GM21825 (cell line): ENCODE data around the gene EFCAB9.
A peak's percentile ranks its signal among the peaks of the same experiment; 100 is the strongest.

Source experiments
- ATAC-seq: cut with Tn5 transposase; IDR thresholded peaks from one replicate; pipeline ENCODE4 v1.9.1; 2021; ENCODE audit warnings: mild to moderate bottlenecking, moderate library complexity; ENCODE audit not compliant: unreplicated experiment

Gene EFCAB9

DNA sequence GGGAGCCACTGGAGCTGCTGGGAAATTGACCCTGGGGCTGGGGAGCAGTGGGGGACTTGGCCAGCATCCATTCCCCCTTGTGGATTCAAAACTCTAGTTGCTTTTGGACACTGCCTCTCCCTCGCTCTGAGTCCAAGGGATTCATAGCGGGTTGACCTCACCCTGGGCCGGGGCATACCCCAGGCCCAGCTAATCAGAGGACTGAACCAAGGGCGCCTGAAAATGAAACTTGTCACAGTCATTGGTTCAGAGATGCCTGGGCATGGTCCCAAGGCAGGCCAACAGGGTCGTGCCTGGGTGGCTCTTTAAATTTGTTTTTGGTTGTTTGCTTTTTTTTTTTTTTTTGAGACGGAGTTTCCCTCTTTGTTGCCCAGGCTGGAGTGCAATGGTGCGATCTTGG, 28.5 kb upstream of the EFCAB9 start:
- no peak for ATAC-seq

DNA sequence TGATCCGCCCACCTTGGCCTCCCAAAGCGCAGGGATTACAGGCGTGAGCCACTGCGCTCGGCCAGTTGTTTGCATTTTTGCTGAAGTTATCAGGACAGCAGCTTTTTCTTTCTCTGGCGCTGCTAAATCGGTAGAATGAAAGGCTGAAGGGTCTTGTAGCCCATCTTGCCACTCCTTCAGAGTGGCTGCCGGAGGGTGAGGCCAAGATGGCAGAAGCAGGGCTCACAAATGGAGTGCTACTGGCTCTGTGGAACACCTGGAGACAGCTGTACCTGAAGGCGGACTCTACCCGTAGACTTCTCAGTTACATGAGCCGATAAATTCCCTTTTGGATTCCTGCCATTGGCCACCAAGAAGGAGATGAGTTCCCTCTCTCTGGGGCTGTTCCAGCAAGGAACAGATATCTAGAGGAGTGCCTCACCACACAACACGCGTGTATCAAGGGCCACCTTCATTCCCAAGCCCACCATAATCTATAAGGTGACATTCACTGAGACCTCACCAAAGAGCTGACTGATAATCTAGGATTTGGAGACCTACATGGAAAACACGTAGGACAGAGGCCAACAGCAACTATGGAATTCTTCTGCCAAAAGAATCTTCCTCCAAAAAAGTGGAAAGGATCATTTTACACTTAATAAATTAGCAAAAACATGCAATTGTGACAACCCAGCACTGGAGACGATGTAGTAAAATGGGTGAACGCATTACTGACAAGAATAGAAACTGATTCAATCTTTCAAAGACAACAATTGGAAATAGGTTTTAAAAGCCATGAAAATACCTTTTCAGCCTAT, 27.7 kb upstream of the EFCAB9 start:
- no peak for ATAC-seq

DNA sequence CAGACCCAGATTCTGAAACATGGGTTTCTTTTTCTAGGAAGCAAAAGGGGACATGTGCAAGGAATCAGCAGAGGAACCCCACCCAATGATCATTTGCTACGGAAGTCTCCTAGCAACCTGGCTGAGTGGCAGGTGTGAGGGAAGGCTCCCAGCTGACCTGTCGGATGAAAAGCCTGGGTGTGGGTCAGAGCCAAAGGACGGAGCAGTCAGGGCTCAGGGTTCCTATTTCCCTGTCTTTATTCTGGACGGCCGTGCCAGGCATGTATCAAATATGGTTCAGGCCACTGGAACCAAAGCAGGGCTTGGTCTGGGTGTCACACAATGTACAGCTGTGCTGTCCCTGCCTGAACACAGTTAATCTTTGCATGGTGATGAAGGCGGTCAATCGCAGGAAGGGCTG, 26.1 kb upstream of the EFCAB9 start:
- ATAC-seq = no peak

DNA sequence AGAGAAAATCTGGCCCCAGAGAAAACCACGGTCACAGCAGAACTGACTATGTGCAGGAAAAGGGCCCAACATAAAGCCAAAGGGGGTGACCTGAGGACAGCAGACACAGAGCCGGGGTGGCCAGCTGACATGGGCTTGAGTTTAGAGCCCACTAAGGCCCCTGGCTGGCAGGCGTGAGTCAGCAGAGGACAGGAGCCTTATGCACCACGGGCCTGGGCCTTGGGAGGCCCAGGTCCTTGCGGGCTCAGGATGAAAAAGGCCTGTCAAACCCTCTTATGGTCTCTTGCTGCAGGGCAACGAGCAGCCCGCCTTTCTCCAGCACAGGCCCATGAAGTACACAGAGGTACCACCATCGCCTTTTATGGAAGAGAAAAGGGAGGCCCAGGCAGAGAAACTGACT, 25.7 kb upstream of the EFCAB9 start:
- no peak for ATAC-seq

DNA sequence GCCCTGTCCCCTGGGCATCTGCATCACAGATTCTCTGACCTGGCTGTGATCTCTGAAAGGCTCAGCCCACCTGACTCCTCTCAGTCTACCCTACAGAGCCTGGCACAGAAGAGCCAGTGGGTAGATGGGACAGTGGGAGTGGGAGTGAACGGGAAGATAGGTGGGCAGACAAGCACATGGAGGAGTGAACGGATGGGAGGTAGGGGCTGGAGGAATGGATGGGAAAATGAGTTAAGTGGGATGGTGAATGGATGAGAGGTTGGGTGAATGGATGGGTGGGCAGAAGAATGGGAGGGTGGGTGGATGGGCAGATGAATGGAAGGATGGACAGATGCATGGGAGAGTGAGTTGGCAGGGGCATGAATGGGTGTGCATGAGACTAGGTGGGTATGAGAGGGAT, 24.8 kb upstream of the EFCAB9 start:
- ATAC-seq = no peak

DNA sequence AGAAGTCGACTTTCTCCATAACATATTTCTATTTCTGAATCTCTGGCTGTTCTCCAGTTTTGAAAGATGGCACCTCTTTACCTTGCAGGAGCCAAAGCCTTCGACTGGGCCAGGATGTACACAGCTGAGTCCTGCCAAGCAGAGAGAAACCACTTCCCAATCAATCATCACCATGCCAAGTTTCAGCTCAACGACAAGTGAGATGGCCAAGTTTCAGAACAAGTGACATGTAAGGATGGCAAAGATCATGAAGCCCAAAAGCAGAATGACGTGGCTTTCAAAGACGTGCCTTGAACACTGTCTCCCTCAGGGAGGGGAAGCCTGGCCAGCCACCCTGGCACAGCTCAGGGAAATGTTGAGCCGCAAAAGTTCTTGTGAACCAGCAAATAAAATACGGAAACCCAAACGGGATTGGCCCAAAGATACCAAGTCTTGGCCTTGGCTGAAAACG, 23.7 kb upstream of the EFCAB9 start:
- no peak for ATAC-seq

DNA sequence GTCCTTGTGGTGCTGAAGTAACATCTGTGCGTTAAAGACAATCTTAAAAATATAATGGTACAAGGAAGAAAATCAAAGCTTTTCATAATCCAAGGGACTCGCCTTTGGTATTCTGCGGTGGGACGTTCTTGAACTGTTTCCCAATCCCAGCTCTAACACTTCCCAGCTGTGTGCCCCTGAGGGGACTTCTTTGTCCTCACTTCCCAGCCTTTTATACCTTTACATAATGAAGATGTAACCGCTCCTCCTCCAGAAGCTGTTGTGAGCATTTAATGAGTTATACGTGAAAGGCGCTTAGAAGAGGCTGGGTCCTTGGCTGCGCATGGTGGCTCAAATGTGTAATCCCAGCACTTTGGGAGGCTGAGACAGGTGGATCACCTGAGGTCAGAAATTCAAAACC, 22.9 kb upstream of the EFCAB9 start:
- no peak for ATAC-seq

DNA sequence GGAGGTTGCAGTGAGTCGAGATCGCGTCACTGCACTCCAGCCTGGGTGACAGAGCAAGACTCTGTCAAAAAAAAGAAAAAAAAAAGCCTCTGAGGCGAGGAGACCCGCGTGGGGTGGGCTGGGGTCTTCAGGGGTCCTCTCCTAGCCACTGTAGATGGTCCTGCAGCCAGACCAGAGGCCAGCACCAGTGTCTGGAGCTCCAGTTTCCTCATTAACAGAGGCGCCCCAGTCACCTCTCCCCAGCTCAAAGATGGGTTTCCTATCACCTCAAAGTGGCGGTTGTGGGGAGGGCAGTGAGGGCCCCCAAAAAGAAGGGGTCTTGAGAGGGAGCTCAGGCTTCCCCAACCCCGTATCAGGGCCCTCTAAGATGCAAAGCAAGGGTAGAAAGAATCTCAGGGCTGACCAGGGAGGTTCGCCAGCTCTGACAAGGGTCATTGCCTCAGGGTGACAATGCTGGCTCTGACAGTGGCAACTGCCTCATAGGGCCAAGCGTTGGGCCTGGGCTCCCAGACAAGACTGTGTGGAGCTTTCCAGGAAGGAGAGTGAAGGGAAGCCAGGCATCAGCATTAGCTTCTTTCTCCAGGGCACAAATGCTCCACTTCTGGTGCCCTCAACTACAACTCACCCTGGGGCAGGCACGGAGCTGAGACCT, 20.9 kb upstream of the EFCAB9 start:
- ATAC-seq = no peak

DNA sequence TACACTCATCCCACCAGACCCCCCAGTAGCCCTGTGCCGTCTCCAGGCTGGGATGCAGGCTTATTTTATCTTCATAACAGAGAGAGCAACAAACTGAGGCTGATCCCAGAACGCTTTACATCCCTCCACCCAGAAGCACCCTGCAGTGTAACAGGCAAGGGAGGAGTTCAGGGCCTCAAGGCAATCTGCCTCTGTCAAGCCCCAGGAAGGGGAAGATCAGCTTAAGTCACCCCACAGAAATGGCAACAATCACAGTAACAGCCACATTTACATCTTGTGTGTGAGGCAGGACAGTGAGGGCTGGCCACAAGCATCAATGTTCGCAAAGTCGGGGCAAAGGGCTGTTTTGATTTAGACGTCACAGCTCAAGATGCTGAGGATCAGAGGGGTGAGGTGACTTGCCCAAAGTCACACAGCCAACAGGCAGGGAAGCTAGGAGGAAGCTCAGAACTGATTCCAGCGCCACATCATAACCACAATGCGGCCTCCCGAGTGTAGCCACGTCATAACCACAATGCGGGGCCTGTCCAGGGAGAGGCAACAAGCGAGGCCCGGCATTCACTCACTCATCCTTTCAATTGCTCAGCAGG, 20.3 kb upstream of the EFCAB9 start:
- no peak for ATAC-seq

DNA sequence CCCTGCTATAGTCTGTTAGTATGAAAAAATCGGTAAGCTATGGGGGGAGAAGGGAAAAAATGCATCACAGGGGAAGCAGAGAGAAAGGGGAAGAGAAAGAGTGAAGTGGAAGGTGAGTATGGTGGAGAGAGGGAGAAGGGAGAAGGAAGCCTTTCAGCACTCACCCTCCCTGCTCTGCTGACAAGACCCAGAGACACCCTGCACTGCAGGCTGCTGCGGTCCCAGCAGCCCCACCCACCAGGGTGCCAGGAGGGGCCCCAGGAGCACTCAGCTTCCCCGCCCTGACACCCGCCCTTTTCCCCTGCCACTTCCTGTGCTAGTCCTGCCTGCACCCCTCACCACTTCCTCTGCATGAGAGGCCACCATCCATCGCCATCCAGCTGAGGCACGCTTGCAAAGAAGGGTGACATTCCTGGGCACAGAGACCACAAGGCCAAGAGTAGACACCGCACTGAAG, 18.7 kb upstream of the EFCAB9 start:
- ATAC-seq = peak; percentile 44

DNA sequence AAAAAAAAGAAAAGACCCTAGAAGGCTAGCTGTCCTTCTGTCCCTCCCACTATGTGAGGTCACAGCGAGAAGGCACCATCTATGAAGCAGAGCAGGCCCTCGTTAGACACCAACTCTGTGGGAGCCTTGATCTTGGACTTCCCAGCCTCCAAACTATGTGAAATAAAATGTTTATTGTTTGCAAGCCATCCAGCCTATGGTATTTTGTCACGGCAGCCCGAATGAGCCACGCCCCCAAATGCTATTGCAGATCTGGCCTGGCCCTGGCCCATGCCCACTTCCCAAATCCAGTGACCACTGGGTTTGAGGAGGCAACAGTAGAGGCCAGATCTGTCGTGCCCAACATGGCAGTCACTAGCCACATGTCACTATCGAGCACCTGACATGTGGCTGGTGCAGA, 16.8 kb upstream of the EFCAB9 start:
- ATAC-seq = no peak

DNA sequence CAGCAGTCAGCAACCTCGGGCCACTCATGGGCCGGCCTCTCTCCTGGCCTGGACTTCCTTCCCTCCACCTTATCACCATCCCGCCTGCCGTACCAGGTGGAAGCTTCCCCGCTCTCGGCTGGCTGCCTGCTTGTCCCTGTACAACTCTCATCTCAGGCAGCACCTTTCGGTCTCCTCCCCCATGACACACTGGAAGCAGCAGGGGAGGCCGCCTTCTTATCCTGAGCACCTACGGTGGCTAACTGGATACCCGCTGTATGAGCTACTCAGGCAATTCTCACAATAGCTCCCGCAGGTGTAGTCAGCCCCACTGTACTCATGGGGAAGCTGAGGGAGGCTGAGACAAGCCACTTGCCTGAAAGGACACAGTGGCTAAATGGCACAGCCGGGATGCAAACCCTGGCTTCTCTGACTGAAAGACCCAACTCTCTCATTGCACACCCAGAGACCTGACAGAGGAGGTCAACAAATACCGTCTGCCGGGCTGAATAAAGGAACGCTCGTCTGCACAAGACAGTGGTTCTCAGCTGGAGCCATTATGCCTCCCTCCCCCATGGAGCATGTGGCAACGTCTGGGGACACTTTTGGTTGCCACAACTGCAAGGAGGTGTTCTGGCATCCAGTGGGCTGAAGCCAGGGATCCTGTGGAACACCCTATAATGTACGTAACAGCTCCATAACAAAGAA, 15.5 kb upstream of the EFCAB9 start:
- ATAC-seq = no peak

DNA sequence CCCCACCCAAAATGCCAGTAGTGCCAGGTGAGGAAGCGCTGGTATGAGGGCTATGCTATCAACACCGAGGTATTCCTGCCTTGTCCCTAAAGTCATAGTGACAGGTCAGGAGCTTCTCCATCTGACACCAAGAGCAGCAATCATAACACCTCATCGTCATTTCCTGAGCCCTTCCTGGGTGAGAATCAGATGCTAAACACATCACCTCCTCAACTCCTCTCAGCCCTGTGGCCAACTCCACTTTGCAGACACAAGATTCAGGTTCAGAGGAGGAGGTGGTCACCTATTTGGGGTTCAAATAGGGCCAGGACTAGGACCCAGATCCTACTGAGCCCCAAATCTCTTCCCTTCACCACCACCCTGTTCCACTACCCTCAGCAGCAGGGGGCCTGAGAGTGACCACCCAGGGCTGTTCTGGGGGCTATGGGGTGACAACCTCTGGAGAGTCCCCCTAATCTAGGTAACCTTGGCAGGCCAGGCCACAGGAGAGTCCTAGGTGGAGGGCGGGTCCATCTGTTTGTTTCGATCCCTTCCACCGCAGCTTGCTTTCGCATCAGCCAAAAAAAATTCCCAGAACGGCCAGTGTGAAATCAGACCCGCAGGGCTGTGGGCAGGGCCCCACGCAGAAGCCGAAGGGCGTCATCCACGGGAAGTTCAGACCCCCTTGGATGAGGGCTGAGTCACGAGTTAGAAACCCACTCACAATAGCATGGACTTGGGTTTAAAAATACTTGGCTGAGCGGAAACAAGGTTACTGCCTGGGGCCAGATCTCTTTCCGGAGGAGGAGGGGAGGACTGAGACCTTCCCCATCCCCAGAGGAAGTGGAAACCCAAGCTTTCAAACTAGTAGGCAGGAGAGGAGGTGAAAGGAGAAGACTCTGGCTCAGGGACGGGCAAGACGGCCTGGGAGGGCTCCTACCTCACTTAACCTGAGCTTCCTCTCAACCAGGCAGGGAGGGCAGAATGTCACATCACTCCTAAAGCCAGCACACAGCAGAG, 14.7 kb upstream of the EFCAB9 start:
- peak; percentile 33 for ATAC-seq

DNA sequence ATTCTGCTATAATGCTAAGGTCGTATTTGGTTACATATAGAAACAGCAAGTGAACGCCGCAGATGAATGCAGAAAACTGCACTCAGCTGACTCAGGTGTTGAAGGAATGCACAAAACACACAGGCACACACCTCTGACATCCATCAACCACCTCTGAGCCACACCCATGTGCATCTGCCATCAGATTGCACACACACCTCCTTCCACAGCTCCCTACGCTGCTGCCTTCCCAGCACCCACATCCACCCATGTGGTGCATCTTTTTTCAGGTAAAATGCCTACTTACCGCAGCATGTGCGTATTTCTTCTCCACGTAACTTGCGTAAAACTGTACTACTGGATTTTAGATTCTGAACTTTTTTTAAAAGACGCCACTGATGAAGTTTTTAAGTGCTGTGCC, 13.0 kb upstream of the EFCAB9 start:
- ATAC-seq = no peak

DNA sequence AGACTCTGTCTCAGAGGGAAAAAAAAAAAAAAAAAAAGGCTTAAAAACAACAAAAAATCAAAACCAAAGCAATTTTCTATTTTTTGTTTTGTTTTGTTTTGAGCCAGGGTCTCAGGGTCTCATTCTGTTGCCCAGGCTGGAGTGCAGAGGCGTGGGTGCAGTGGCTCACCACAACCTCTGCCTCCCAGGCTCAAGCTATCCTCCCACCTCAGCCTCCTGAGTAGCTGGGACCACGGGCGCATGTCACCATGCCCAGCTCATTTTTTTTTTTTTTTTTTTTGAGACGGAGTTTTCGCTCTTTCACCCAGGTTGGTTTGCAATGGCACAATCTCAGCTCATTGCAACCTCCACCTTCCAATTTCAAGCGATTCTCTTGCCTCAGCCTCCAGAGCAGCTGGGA, 11.7 kb upstream of the EFCAB9 start:
- ATAC-seq = no peak

DNA sequence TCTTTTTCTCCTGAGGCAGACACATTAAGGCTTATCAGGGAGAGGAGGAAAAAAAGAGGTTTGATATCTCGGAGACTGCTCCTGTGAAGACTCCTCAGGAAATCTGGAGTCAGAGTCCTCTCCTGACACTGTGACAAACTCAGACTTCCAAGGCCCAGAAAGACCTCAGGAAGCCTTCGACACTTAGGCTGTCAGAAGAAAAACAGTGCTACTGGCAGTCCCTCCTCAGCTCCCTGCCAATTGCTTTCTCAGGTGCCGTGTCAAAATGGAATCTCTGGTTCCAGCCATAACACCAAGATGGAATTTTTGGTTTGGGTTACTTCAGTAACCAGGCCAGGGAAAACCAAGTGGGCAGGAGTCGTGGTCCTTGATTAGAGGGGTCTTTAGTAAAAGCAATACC, 10.1 kb upstream of the EFCAB9 start:
- no peak for ATAC-seq

DNA sequence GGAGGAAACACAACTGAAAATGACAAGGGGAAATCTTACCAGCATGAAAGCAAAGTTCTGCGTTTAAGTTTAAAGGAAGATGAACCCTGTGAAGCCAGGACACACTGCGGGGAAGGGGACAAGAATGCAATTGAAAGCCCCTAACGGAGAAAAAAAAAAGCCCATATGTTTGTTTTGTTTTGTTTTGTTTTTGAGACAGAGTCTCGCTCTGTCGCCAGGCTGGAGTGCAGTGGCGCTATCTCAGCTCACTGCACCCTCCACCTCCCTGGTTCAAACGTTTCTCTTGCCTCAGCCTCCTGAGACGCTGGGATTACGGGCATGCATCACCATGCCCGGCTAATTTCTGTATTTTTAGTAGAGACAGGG, 8.9 kb upstream of the EFCAB9 start:
- ATAC-seq = no peak

DNA sequence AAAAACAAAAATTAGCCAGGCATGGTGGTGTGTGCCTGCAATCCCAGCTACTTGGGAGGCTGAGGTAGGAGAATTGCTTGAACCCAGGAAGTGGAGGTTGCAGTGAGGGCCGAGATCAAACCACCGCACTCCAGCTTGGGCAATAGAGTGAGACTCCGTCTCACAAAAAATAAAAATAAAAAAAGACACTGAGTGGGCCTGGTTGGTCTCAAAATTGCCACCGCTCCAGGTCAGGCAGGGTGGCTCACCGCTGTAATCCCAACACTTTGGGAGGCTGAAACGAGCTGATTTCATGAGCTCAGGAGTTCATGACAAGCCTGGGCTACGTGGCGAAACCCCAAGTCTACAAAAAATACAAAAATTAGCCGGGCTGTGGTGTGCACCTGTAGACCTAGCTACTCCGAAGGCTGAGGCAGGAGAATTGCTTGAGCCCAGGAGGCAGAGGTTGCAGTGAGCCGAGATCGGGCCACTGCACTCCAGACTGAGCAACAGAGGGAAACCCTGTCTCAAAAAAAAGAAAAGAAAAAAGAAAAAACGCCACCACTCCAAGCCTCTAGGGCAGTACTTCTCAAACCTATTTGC, 7.8 kb upstream of the EFCAB9 start:
- no peak for ATAC-seq

DNA sequence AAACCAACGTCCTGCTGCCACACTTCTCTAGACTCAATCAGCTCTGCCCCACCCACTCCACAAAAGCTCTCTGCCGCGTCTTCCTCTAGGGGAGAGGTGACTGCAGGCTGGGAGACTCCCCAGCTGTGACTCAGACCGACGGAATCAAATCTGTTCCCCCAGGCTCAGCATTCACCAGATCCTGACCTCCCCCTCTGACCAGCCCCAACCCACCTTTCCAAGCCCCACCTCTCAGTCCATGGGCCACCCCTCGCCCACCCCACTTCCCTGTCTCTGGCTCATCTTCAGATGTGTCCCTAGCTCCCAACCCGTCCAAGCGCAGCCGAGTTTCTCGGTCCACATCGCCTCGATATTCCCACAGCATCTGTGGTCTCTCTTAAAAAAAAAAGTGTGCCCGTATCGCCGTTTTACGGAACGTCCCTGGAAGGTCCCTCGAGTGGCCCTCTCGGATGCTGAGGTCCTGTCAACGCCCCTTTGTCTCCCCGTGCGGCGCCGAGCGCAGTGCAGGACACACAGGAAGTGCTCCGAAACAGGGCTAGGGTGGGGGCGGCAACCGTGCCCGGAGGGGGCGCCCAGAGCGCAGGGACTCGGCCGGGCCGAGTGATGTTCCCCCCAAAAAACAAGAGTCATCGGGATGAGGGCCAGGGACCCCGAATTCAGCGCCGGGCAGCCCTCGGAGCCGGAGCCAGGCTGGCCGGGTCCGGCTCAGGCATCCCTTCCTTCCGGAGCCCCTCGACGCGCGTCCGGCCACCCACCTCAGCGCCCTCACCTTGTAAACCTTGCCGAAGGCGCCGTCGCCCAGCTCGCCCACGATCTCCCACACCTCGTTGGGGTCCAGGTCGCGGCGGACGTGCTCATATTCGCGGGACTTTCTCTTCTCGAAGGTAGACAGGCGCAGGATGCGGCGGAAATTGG, 6.6 kb upstream of the EFCAB9 start:
- peak; percentile 23 for ATAC-seq
